GM18909 (cell line): ENCODE data around the gene LIM2.
"Not testable (repeated sequence)": the region's sequence is repeated elsewhere in the genome, so short reads cannot be mapped to it uniquely, and the experiment has no call there.

Source experiments
- ATAC-seq: cut with Tn5 transposase; IDR thresholded peaks from one replicate; pipeline ENCODE4 v1.9.1; 2021; ENCODE audit warnings: mild to moderate bottlenecking; ENCODE audit not compliant: unreplicated experiment, poor library complexity

The LIM2 gene

GRCh38 chr19:51397453-51397852, 9.7 kb upstream of the LIM2 start:
- ATAC-seq = not testable (repeated sequence)

GRCh38 chr19:51396175-51396574, 8.4 kb upstream of the LIM2 start:
- no peak for ATAC-seq

- peak; percentile 86 for ATAC-seq
Observed at GRCh38 chr19:51394050-51394836, 6.5 kb upstream of the LIM2 start.

- ATAC-seq = no peak
Observed at GRCh38 chr19:51392701-51393100, 4.9 kb upstream of the LIM2 start.

GRCh38 chr19:51391073-51391611, 3.4 kb upstream of the LIM2 start:
- ATAC-seq = no peak

GRCh38 chr19:51389143-51389542, 1.4 kb upstream of the LIM2 start:
- ATAC-seq = no peak

- ATAC-seq = no peak
Observed at GRCh38 chr19:51386882-51387520, 773 bp downstream of the LIM2 start.

GRCh38 chr19:51382004-51382403, 5.8 kb downstream of the LIM2 start:
- ATAC-seq = no peak

GRCh38 chr19:51380379-51380778, 7.4 kb downstream of the LIM2 start:
- ATAC-seq = no peak

GRCh38 chr19:51377422-51377821, 10.4 kb downstream of the LIM2 start:
- no peak for ATAC-seq

- ATAC-seq = no peak
Observed at GRCh38 chr19:51375504-51376221, 12.1 kb downstream of the LIM2 start.

- ATAC-seq = no peak
Observed at GRCh38 chr19:51372649-51373504, 14.9 kb downstream of the LIM2 start, which contains the start of gene NKG7. TSS of gene NKG7 (minus strand) at chr19:51372654. CDS start at chr19:51372535, 119 bp downstream.

- ATAC-seq = no peak
Observed at GRCh38 chr19:51372021-51372648, 15.6 kb downstream of the LIM2 start.

GRCh38 chr19:51371186-51371690, 16.5 kb downstream of the LIM2 start:
- no peak for ATAC-seq

GRCh38 chr19:51370230-51370629, 17.5 kb downstream of the LIM2 start:
- ATAC-seq = no peak

- ATAC-seq = no peak
Observed at GRCh38 chr19:51368366-51369282, 19.1 kb downstream of the LIM2 start, which contains the start of gene CLDND2. TSS of gene CLDND2 (minus strand) at chr19:51369003. CDS start at chr19:51368577, 426 bp downstream.

GRCh38 chr19:51367565-51368365, 20.0 kb downstream of the LIM2 start:
- peak; percentile 75 for ATAC-seq

GRCh38 chr19:51367255-51367564, 20.6 kb downstream of the LIM2 start:
- ATAC-seq = no peak
